ENCODE measurements around the gene AGO1. TPM values are rescaled to one million over a fixed set of nuclear protein-coding genes. Genes with fewer than 3 reads are reported as not detected.

AGO1 gene
- 10 to 100 TPM; 23.6 to 25.3 TPM for total RNA-seq

- H3K27me3 ChIP-seq (replicated peaks; ENCODE audit: insufficient read depth): no peaks in the 10 kb centered on the region
- DNase-seq (ENCODE audit: low spot score) (peak; percentile 70), ATAC-seq (ENCODE audit: insufficient number of reproducible peaks, low FRiP score, low read depth) (peak; percentile 73)
- peak within 1 kb of the TSS; percentile 99 for H3K4me3 ChIP-seq
- peak; percentile 97 for TF ChIP-seq CTCF (IDR thresholded peaks at IDR 0.05)
- H3K36me3 ChIP-seq: no peaks in the 10 kb centered on the region
- peak within 1 kb of the TSS; percentile 65 to 81 for H3K27ac ChIP-seq
- H3K9me3 ChIP-seq: no peaks in the 10 kb centered on the region
- peaks cover 14 to 26% of the 10 kb centered on the region in 2 donors for H3K4me1 ChIP-seq (ENCODE audit: control insufficient read depth in 1 of 2, low read depth in 2 of 2)
These were observed at the start of gene AGO1 for GRCh38 chr1:35882945-35883634. AGO1 (plus strand) TSS chr1:35883209; CDS start chr1:35883422, 213 bp downstream.

GRCh38 chr1:35833395-35833794 lies 49.6 kb upstream of the AGO1 start:
- peaks cover 68% of the 10 kb centered on the region for H3K36me3 ChIP-seq
- H3K27ac ChIP-seq: no peak overlapping the region
- H3K9me3 ChIP-seq: no peaks in the 10 kb centered on the region
- no peak overlapping the region for H3K4me3 ChIP-seq
- H3K4me1 ChIP-seq (ENCODE audit: control insufficient read depth in 1 of 2, low read depth in 2 of 2): no peaks in the 10 kb centered on the region
- DNase-seq (ENCODE audit: low spot score) (no peak), ATAC-seq (ENCODE audit: insufficient number of reproducible peaks, low FRiP score, low read depth) (no peak)
- no peak for TF ChIP-seq CTCF (IDR thresholded peaks at IDR 0.05)
- H3K27me3 ChIP-seq (replicated peaks; ENCODE audit: insufficient read depth): no peaks in the 10 kb centered on the region

- no peak for TF ChIP-seq CTCF (IDR thresholded peaks at IDR 0.05)
- no peak for ATAC-seq (ENCODE audit: insufficient number of reproducible peaks, low FRiP score, low read depth)
These were observed 48.8 kb upstream of the AGO1 start for GRCh38 chr1:35834218-35834617.

GRCh38 chr1:35835398-35835797 lies 47.6 kb upstream of the AGO1 start:
- ATAC-seq (ENCODE audit: insufficient number of reproducible peaks, low FRiP score, low read depth) (no peak), DNase-seq (ENCODE audit: low spot score) (no peak)
- TF ChIP-seq CTCF (IDR thresholded peaks at IDR 0.05): no peak
- H3K27me3 ChIP-seq (replicated peaks; ENCODE audit: insufficient read depth): no peaks in the 10 kb centered on the region
- H3K4me3 ChIP-seq: no peak overlapping the region
- no peak overlapping the region for H3K27ac ChIP-seq
- peaks cover 57% of the 10 kb centered on the region for H3K36me3 ChIP-seq
- H3K4me1 ChIP-seq (ENCODE audit: control insufficient read depth in 1 of 2, low read depth in 2 of 2): no peaks in the 10 kb centered on the region
- no peaks in the 10 kb centered on the region for H3K9me3 ChIP-seq

More at GRCh38 chr1:35834218-35834617, 48.8 kb upstream of the AGO1 start:
- H3K4me1 ChIP-seq (ENCODE audit: control insufficient read depth in 1 of 2, low read depth in 2 of 2): no peaks in the 10 kb centered on the region
- H3K9me3 ChIP-seq: no peaks in the 10 kb centered on the region
- H3K4me3 ChIP-seq: no peak overlapping the region
- DNase-seq (ENCODE audit: low spot score): no peak
- no peak overlapping the region for H3K27ac ChIP-seq
- H3K36me3 ChIP-seq: peaks cover 60% of the 10 kb centered on the region
- H3K27me3 ChIP-seq (replicated peaks; ENCODE audit: insufficient read depth): no peaks in the 10 kb centered on the region

GRCh38 chr1:35836734-35837133 lies 46.3 kb upstream of the AGO1 start:
- no peaks in the 10 kb centered on the region for H3K4me1 ChIP-seq (ENCODE audit: control insufficient read depth in 1 of 2, low read depth in 2 of 2)
- ATAC-seq (ENCODE audit: insufficient number of reproducible peaks, low FRiP score, low read depth) (no peak), DNase-seq (ENCODE audit: low spot score) (no peak)
- no peaks in the 10 kb centered on the region for H3K27me3 ChIP-seq (replicated peaks; ENCODE audit: insufficient read depth)
- H3K9me3 ChIP-seq: no peaks in the 10 kb centered on the region
- no peak overlapping the region for H3K27ac ChIP-seq
- peaks cover 53% of the 10 kb centered on the region for H3K36me3 ChIP-seq
- TF ChIP-seq CTCF (IDR thresholded peaks at IDR 0.05): no peak
- H3K4me3 ChIP-seq: no peak overlapping the region
